Mesenchymal stem cell (in vitro differentiated cells and primary cell): ENCODE results near the gene STAC2.

Experiments used
- DNase-seq: peaks from one replicate; pipeline ENCODE4 v3.0.0-alpha.2; 2013
- H2AFZ ChIP-seq: one replicate; pipeline ENCODE4 v1.6.1; 2013; ENCODE audit warnings: low read depth, mild to moderate bottlenecking, control low read depth, inconsistent platforms, low read length, moderate library complexity
- H2AK5ac ChIP-seq: 2 replicates; pipeline ENCODE4 v1.6.1; 2013; ENCODE audit warnings: low read length, moderate library complexity, mild to moderate bottlenecking, inconsistent platforms; ENCODE audit not compliant: severe bottlenecking
- H2BK120ac ChIP-seq: one replicate; pipeline ENCODE4 v1.6.1; 2013; ENCODE audit warnings: low read depth, mild to moderate bottlenecking, inconsistent platforms, low read length, moderate library complexity
- H2BK12ac ChIP-seq, 2 experiments: one replicate each; pipeline ENCODE4 v1.6.1; 2013; ENCODE audit warnings: inconsistent platforms in 2 of 2, low read length in 2 of 2, mild to moderate bottlenecking in 2 of 2, moderate library complexity in 2 of 2, control low read depth in 1 of 2
- H2BK15ac ChIP-seq: one replicate; pipeline ENCODE4 v1.6.1; 2013; ENCODE audit warnings: mild to moderate bottlenecking, low read depth, inconsistent platforms; ENCODE audit not compliant: poor library complexity, severe bottlenecking
- H2BK5ac ChIP-seq: 2 replicates; pipeline ENCODE4 v1.6.1; 2013; ENCODE audit warnings: low read depth, mild to moderate bottlenecking, low read length, control low read depth, inconsistent platforms; ENCODE audit not compliant: poor library complexity, severe bottlenecking
- H3K14ac ChIP-seq, 2 experiments: one replicate each; pipeline ENCODE4 v1.6.1; 2013; ENCODE audit warnings: inconsistent platforms in 2 of 2, low read length in 2 of 2, control low read depth in 1 of 2, mild to moderate bottlenecking in 1 of 2, moderate library complexity in 1 of 2
- H3K18ac ChIP-seq, 2 experiments: one replicate each; pipeline ENCODE4 v1.6.1; 2013; ENCODE audit warnings: inconsistent platforms in 2 of 2, low read length in 2 of 2, control low read depth in 1 of 2, low read depth in 1 of 2, mild to moderate bottlenecking in 1 of 2
- H3K23ac ChIP-seq, 2 experiments: one replicate each; pipeline ENCODE4 v1.6.1; 2013; ENCODE audit warnings: inconsistent platforms in 2 of 2, low read length in 2 of 2, mild to moderate bottlenecking in 2 of 2, moderate library complexity in 2 of 2, control low read depth in 1 of 2
- H3K27ac ChIP-seq: 2 replicates; pipeline ENCODE4 v1.5.1; 2013; ENCODE audit warnings: mild to moderate bottlenecking, moderate library complexity, low read length, control low read depth, inconsistent platforms; ENCODE audit not compliant: poor library complexity, severe bottlenecking
- H3K27me3 ChIP-seq, 2 experiments: 2 replicates each; pipeline versions ENCODE4 v1.6.1 to v1.7.0; 2013; ENCODE audit warnings: low read length in 2 of 2, mild to moderate bottlenecking in 2 of 2, moderate library complexity in 2 of 2, control low read depth in 1 of 2, inconsistent platforms in 1 of 2; ENCODE audit not compliant: control insufficient read depth in 1 of 2, insufficient read depth in 1 of 2
- H3K36me3 ChIP-seq, 2 experiments: 2 replicates each; pipeline versions ENCODE4 v1.6.1 to v1.7.0; 2013; ENCODE audit warnings: low read length in 2 of 2, control low read depth in 1 of 2, inconsistent platforms in 1 of 2, low read depth in 1 of 2, mild to moderate bottlenecking in 1 of 2; ENCODE audit not compliant: insufficient read depth in 2 of 2, control insufficient read depth in 1 of 2
- H3K4ac ChIP-seq, 2 experiments: one replicate each; pipeline ENCODE4 v1.6.1; 2013; ENCODE audit warnings: inconsistent platforms in 2 of 2, low read length in 2 of 2, mild to moderate bottlenecking in 2 of 2, moderate library complexity in 2 of 2, control low read depth in 1 of 2, low read depth in 1 of 2
- H3K4me1 ChIP-seq: 2 replicates; pipeline ENCODE4 v1.6.1; 2013; ENCODE audit warnings: low read depth, low read length, control low read depth; ENCODE audit not compliant: control insufficient read depth, insufficient read depth
- H3K4me2 ChIP-seq: 2 replicates; pipeline ENCODE4 v1.6.1; 2013; ENCODE audit warnings: low read length, mild to moderate bottlenecking, inconsistent platforms; ENCODE audit not compliant: poor library complexity, severe bottlenecking
- H3K4me3 ChIP-seq, 2 experiments: 2 replicates each; pipeline versions ENCODE4 v1.5.1 to v1.7.0; 2013; ENCODE audit warnings: low read length in 2 of 2, mild to moderate bottlenecking in 2 of 2, control low read depth in 1 of 2, low read depth in 1 of 2; ENCODE audit not compliant: insufficient read depth in 1 of 2
- H3K79me1 ChIP-seq: replicated peaks from 2 replicates; pipeline ENCODE4 v1.6.1; 2013; ENCODE audit warnings: mild to moderate bottlenecking, control low read depth, low read length, inconsistent platforms; ENCODE audit not compliant: poor library complexity, severe bottlenecking
- H3K9ac ChIP-seq: 2 replicates; pipeline ENCODE4 v1.7.0; 2013; ENCODE audit warnings: mild to moderate bottlenecking, low read length, moderate library complexity
- H3K9me3 ChIP-seq: 2 replicates; pipeline ENCODE4 v1.7.0; 2013; ENCODE audit warnings: mild to moderate bottlenecking, low read length; ENCODE audit not compliant: control insufficient read depth
- H4K8ac ChIP-seq: one replicate; pipeline ENCODE4 v1.6.1; 2013; ENCODE audit warnings: inconsistent platforms, mild to moderate bottlenecking, low read length, moderate library complexity
- H4K91ac ChIP-seq: one replicate; pipeline ENCODE4 v1.6.1; 2013; ENCODE audit warnings: mild to moderate bottlenecking, low read length, inconsistent platforms
- WGBS: methylation state at CpG from one replicate; pipeline ENCODE4 v1.1.7; 2013; ENCODE audit warnings: mixed read lengths; 5-methylcytosine and 5-hydroxymethylcytosine counted together

STAC2 gene

DNA sequence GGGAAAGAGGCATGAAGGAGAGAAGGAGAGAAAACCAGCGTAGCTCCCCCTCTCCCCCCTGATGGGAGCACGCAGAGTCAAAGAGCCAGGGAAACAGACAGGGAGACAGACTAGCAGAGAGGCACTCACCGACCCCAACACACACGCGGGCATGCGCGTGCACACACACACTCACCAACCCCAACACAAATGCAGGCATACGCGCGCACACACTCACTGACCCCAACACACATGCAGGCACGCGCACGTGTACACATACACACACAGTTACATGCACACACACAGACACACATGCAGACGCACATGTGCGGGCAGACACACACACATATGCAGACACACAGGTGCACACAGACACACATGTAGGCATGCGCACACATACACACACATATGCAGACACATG lies 32.8 kb downstream of the STAC2 start:
- H3K4ac ChIP-seq = no peak overlapping the region
- no peak overlapping the region for H2AFZ ChIP-seq
- no peak overlapping the region for H3K4me2 ChIP-seq
- no peak overlapping the region for H3K23ac ChIP-seq
- no peak overlapping the region for H2BK5ac ChIP-seq
- peaks cover 46 to 49% of the 10 kb centered on the region in 2 experiments for H3K36me3 ChIP-seq
- no peak overlapping the region for H3K18ac ChIP-seq
- H4K91ac ChIP-seq = peak overlapping the region; percentile 8
- no peaks in the 10 kb centered on the region for H3K27me3 ChIP-seq
- DNase-seq = no peak
- H2BK15ac ChIP-seq = no peak overlapping the region
- H4K8ac ChIP-seq = no peak overlapping the region
- H3K9ac ChIP-seq = no peak overlapping the region
- peaks cover 21% of the 10 kb centered on the region for H3K4me1 ChIP-seq
- H3K27ac ChIP-seq = no peak overlapping the region
- peaks cover 38% of the 10 kb centered on the region for H3K79me1 ChIP-seq
- WGBS = 97% methylated on average over 15 of the region's 16 CpGs
- no peaks in the 10 kb centered on the region for H3K9me3 ChIP-seq
- no peak overlapping the region for H2AK5ac ChIP-seq
- H2BK120ac ChIP-seq = no peak overlapping the region
- H2BK12ac ChIP-seq = peak overlapping the region in 1 of 2 experiments; percentile 4
- no peak overlapping the region for H3K14ac ChIP-seq
- no peak overlapping the region for H3K4me3 ChIP-seq

DNA sequence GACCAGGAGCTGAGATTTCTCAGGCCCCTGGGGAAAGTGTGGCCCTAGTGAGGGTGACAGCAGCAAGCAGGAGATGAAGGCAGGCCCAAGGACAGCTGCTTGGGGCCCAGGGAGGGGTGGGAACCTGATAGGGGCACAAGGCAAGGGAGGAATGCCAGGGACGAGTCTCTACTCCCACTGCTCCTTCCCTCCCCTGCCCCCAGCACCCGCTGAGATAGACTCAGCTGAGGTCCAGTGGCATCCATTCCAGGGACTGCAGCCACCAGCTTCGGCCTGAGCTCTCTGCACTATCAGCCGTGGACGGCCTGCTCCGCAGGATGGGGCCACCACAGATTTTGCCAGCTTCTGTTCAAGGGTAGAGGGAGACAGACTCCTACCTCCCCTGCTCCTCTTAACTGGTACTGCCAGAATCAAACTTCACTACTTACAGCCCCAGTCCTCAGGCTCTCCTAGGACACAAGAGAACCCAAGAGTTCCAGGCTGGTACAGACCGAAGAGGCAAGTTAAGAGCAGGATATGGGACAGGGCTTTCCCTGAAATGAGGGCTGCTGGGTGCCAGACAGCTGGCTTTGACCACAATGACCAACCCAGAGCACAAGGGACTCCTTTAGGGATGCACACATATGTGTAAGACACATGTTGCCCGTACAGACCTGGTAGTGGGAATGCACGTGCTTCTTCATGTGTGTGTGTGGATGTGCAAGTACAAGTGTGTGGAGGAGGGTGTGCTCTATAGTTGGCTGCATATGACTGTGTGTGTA lies 33.8 kb downstream of the STAC2 start:
- Histone ChIP-seq H4K8ac (no peak overlapping the region), H3K18ac (no peak overlapping the region), H2AFZ (no peak overlapping the region), H3K4me1 (peaks cover 21% of the 10 kb centered on the region), H3K14ac (no peak overlapping the region), H3K36me3 (peaks cover 56 to 59% of the 10 kb centered on the region in 2 experiments), H3K27ac (no peak overlapping the region), H3K4ac (no peak overlapping the region), H3K4me3 (no peak overlapping the region), H2BK5ac (no peak overlapping the region), H3K4me2 (no peak overlapping the region), H2BK120ac (no peak overlapping the region), H2BK12ac (no peak overlapping the region), H3K9me3 (no peaks in the 10 kb centered on the region), H2BK15ac (no peak overlapping the region), H3K23ac (no peak overlapping the region), H2AK5ac (no peak overlapping the region), H3K79me1 (peaks cover 38% of the 10 kb centered on the region), H4K91ac (no peak overlapping the region), H3K9ac (no peak overlapping the region), H3K27me3 (no peaks in the 10 kb centered on the region)
- WGBS = 94% methylated on average over 9 of the region's 9 CpGs
- no peak for DNase-seq

DNA sequence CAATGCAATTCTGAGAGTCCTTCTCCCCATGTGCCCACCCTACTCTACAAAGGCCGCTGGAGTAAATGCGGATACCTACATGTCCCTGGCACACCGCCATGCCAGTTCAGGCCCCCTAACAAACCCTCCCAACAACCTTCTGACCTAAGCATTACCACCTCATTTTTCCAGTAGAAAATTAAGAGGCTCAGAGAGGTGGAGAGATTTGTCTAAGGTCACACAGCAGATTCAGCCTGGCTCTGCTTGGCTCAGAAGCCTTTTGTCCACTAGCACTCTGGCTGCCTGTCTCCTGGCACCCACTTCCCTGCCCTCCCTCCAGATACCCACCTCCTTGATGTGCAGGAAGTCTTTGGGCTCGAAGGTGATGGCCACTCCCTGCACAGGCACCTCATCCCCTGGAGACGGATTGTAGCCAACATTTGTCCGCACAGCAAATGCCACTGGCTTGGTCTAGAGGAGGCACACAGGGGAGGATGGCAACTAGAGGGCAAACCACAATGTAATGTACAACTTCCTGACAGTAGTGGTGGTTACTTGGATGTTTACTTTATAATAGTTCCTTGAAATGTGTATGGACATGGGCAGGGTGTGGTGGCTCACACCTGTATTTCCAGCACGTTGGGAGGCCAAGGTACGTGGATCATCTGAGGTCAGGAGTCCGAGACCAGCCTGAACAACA lies 38.5 kb downstream of the STAC2 start:
- Histone ChIP-seq H3K14ac (no peak overlapping the region), H3K27ac (no peak overlapping the region), H3K9ac (no peak overlapping the region), H3K79me1 (peaks cover 7% of the 10 kb centered on the region), H3K4ac (no peak overlapping the region), H2BK12ac (no peak overlapping the region), H2AK5ac (no peak overlapping the region), H3K4me1 (no peaks in the 10 kb centered on the region), H3K18ac (no peak overlapping the region), H3K27me3 (no peaks in the 10 kb centered on the region), H3K4me3 (no peak overlapping the region), H2BK120ac (no peak overlapping the region), H3K23ac (no peak overlapping the region), H4K91ac (no peak overlapping the region), H3K4me2 (no peak overlapping the region), H2BK5ac (no peak overlapping the region), H2AFZ (no peak overlapping the region), H3K9me3 (no peaks in the 10 kb centered on the region), H3K36me3 (peaks cover 70 to 76% of the 10 kb centered on the region in 2 experiments), H4K8ac (no peak overlapping the region), H2BK15ac (no peak overlapping the region)
- 93% methylated on average over 9 of the region's 9 CpGs for WGBS
- no peak for DNase-seq

DNA sequence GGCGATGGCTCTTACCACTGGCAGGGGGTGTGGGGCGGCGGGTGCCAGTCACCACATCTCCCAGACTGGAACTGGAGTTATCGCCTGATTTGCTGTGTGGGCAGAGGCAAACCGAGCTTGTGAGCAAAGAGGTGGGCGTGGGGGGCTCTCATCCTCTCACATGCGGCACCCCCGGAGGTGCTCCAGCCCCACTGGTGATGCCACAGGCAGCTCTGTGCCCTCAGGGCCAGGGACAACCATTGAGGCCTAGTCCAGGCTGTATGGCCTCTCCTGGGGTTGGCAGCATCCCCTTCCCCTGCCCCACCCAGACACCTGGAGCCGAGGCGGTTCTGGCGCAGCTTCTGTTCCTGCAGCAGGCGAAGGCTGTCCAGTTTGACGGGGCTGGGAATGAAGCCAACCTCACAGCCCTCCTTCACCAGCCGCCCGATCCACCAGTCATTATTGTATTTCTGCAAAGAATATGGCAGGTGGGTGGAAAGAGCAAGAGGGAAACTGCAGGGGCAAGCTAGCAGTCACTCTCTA lies 39.2 kb downstream of the STAC2 start:
- Histone ChIP-seq H3K23ac (no peak overlapping the region), H2AK5ac (no peak overlapping the region), H3K4me1 (no peaks in the 10 kb centered on the region), H3K18ac (no peak overlapping the region), H3K27me3 (no peaks in the 10 kb centered on the region), H2BK15ac (no peak overlapping the region), H3K4ac (no peak overlapping the region), H3K9me3 (no peaks in the 10 kb centered on the region), H2BK12ac (no peak overlapping the region), H2BK5ac (no peak overlapping the region), H4K8ac (no peak overlapping the region), H3K4me2 (no peak overlapping the region), H3K36me3 (peaks cover 67 to 69% of the 10 kb centered on the region in 2 experiments), H4K91ac (no peak overlapping the region), H3K79me1 (peaks cover 2% of the 10 kb centered on the region), H3K14ac (no peak overlapping the region), H2AFZ (no peak overlapping the region), H2BK120ac (no peak overlapping the region), H3K4me3 (no peak overlapping the region), H3K27ac (no peak overlapping the region), H3K9ac (no peak overlapping the region)
- WGBS = 98% methylated on average over 12 of the region's 15 CpGs
- no peak for DNase-seq
